HG03354 (cell line): ENCODE measurements around the gene CD44.

Experiments used
- ATAC-seq: cut with Tn5 transposase; IDR thresholded peaks from one replicate; pipeline ENCODE4 v1.9.1; 2021; ENCODE audit warnings: mild to moderate bottlenecking; ENCODE audit not compliant: unreplicated experiment, poor library complexity, severe bottlenecking

Gene CD44

DNA sequence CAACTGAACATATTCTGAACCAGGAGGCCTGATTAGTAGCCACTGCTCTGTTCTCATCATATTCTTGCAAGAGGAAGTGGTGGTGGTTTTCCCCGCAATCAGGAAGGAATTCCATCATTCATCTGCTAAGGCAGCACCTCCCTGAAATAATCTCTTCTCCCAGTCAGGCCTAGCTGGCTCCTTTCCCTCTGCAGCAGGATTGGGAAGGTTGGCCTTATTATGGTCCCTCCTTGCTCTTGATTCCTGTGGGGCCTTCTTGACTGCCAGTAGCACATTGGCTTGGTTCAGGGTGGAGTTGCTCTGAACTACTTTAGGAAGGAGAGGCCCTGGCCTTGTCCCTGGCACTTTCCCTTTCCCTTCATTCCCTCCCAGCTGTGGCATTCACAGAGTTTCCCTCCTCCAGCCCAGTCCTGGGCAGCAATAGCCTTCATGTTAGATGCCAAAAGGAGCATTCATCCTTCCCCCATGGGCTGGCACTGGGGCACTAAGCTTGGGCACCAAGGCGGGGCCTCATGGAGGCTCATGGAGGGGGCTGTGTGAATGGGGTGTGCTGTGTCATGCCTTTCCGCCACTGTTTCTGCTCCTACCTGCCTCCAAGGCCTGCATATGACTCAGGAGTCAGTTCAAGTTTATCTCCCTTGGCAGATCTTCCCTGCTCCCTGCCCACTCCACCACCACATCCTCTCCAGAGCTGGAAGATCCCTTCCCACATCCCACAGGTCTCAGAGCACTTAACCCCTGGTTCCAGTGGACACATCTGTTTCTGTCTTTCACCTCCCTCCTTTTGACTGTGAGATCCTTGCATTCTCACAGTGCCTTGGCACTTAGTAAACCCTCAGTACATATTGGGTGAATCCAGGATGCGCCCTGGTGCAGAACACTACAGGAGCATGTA, 27.6 kb upstream of the CD44 start:
- ATAC-seq = no peak

DNA sequence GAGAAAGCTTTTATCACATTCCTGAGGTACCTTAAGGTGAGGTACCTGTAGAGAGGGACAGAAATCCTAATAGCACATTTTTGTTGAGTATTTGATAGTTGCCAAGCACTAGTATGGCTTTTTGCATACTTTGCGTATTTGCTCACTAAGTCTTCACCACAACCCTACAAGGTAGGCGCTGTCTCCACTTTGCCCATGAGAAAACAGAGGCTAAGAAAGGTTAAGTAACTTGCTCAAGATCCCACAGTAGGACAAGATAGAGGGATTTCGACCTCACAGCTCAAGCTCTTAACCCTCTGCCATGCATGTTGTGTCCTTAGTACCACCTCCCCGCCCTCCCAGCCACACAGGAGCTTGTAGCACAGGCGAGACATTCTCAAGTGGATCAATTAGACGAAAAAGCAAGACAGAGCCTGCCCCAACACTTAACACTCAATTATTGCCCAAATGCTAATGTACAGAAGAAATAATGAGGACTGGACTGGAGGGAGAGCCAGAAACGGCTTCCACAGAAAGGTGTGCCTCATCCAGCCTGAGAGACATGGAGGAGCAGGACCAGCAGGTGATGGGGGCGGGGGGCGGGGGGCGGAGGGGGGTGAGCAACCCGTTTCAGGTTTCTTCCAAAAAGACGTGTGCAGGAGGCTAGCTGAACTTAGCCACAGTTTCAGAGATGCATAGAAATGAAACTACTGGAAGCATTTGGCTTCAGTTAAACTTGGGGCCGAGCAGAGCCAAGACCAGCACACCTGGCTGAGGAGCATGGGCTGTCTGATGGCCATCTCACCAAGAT, 26.7 kb upstream of the CD44 start:
- no peak for ATAC-seq

DNA sequence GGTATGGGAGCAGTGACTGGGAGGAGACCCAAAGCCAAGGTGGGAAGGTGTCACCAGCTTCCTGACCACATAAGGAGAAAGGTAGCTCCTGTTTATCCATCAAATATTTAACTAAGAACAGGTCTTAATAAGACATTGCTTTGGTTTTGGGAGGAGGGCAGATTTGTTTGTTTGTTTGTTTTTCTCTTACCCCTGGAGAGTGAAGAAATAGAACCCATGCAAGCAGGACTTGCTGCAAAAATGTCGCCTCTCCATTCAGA, 26.2 kb upstream of the CD44 start:
- no peak for ATAC-seq

DNA sequence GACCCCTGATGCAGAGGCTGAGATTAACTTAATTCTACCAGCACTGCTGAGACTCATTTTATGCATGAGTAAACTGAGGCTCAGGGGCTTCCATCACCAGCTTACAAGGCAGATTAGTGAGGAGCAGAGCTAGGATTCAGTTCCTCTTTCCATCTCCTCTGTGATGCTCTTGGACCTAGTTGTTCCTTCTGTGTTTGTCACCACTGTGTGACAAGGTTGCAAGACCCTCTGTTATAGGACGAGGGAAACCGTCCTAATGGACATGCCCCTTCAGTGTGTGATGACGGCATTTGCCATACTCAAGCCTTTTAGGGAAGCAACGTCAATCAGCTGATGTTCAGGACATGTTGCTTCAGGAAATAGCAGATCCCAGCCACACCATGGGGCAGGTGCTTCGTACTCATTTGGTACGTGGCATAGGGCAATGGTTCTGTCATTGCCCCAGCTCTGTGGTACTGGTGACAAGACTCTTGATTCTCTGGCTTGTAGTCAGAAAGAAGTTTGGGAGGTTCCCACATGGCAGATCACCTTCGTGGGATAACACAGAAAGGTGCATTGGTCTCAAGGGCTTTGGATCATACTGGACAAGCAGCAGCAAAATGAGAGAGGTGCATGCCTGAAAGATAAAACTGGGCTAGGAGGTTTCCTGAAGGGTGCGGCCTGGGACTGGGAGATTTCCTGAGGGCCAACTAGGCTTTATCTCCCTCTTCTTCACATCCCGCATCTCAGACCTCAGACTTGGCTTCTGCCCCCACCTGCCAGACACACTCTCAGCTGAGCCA, 23.9 kb upstream of the CD44 start:
- peak; percentile 50 for ATAC-seq

DNA sequence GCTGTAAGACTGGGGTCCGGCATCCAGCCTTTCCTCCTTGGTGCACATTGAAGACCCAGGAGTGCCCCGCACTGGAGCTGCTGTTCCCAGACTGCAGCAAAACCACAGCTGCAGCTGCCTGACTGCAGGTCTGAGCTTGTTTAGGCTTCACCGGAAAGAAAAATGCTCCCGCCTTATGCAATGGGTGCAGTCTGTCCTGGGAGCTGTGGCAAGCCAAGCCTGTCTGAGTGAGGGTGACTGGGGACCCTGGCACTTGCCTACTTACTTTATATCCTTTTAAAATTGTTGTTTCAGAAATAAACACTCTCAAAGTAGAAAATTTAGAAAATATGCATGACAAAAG, 23.3 kb upstream of the CD44 start:
- no peak for ATAC-seq

DNA sequence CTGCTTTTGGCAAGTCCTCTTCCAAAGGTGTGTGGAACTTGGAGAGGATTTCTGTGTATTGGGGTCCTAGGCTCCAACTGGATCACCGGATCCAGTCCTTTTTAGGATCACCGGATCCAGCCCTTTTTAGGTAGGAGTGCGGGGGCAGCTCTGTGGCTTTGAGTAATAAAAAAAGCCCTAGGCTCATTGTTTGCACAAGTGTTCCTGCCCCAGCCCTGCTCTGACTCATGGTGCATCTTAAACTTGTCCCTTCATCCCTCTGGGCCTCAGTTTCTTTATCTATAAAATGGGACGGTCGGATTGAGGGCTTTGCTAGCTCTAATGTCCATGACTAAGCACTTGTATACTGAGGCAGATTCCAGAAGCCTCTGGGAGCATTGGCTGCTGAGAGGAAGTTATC, 22.7 kb upstream of the CD44 start:
- ATAC-seq = no peak

DNA sequence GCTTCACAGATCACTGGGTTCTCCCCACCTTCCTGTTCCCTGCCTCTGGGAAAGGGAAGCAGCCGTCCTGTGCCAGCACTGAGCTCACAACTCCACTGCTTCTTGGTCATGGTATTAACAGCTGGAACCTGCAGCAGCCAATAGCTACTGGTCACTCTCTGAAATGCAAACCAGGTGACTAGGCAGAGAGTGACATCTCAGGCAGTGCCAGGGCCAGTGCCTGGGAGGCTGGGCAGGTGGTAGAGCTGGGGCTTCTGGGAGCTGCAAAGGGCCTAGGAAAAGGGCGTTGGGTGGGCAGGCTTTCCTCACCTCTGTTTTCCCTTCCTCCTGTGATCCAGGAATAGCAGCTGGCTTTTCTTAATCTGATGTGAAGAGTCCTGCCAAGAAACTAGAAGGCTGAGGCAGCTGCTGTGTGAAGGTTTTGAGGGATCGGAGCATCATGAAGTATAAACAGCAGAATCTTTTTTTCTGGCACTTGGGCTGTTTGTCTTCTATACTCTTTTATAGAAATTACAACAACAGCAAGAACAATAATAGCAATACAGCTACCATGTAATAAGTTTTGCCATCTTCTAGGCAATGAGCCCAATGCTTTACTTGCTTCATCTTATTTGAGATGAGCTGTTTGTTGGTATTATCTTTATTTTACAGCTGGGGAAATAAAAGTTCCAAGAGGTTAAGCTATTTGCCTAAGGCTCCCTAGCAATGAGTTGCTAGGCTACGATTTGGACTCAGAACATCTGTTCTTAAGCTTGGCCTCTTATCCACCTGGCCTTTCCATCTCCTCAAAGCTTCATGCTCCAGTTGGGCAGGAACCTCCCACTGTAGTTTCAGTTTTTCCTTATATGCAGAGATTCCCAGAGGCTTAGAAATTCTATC, 22.0 kb upstream of the CD44 start:
- no peak for ATAC-seq

DNA sequence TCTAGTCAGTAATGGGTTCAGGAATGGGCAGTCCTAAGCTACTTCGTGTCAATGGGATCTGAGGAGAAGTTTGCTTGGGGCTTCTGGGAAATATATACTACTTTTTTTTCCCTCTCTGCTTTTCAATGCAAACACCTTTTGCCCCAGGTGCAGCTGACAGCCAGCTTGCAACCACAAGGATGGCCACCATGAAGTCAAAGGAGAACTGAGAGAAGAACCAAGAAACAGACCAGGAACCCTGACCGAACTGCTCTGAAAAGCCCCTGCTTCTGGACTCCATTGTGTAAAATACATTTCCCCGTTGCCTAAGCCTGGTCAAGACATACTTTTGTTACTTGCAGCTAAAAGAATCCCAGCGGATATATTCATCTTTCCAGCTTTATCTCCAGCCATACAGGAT, 20.1 kb upstream of the CD44 start:
- ATAC-seq = peak; percentile 75

DNA sequence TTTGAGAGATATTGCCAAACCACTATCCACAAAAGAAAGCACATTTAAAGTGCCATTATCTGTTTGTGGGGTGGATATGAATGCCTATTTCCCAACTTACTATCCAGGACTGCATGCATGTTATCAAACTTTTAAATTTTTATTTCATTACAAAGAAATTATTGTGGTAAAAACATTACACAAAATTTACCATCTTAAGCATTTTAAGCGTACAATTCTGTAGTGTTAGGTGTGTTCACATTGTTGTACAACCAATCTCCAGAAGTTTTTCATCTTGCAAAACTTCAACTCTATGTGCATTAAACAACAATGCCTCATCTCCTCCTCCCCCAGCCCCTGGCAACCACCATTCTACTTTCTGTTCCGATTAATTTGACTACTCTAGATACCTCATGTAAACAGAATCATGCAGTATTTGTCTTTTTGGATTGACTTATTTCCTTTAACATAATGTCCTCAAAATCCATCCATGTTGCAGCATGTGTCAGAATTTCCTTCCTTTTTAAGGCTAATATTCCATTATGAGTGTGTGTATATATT, 17.6 kb upstream of the CD44 start:
- no peak for ATAC-seq

DNA sequence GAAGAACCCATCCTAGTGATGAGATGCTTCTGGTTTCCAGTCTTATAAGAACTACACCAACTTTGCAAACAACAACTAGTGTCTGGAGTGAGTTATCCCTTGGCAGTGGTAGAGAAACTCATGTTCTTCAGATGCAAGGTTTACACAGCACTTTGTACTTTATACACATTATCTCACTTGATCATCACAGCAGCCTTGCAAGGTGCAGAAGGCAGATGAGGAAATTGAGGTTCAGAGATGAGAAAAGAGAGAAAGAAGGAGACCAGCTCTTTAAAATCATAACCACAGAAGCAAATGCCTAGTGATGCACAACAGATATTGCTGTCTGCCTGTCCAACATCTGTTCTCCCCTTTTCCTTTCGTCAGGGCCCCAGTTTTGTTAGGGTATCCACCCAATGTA, 16.7 kb upstream of the CD44 start:
- ATAC-seq = no peak

DNA sequence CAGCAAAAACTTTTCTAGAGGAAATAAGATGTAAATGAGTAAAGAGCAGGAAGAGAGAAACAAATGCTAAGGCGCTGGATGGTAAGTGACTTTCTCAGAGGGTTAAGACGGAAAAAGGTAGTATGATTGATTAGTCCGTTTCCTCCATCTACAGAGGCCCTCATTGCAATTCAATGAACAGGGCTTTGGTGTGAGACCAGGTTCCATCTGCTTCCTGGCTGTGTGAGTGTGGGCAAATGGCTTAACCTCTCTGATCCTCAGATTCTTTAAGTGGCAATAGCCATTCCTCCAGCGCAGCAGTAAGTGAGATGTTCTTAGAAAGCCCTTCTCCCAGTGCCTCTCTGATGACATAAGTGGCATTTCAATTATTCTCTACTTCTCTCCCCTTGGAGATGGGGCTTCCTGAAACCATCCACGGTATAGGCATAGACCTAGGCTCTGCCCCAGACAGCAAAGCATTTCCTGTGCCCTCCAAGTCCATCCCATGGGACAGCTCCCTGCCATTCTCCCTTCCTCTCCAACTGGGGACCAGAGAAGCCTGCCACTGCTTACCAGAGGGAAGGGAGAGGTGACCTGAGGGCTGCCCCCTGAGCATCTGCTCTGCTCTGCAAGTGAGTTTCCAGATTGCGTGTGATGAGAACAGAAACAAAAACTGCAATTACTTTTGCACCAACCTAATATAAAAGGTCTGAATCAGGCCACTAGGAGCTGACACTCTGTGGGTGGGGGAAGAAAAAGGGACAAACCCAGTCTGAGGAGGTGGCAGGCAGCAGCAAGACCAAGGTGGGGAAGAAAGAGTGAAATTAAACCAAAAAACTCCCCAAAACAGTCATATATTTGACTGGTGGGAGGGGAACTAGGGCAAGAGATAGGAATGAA, 12.7 kb upstream of the CD44 start:
- ATAC-seq = peak; percentile 73

DNA sequence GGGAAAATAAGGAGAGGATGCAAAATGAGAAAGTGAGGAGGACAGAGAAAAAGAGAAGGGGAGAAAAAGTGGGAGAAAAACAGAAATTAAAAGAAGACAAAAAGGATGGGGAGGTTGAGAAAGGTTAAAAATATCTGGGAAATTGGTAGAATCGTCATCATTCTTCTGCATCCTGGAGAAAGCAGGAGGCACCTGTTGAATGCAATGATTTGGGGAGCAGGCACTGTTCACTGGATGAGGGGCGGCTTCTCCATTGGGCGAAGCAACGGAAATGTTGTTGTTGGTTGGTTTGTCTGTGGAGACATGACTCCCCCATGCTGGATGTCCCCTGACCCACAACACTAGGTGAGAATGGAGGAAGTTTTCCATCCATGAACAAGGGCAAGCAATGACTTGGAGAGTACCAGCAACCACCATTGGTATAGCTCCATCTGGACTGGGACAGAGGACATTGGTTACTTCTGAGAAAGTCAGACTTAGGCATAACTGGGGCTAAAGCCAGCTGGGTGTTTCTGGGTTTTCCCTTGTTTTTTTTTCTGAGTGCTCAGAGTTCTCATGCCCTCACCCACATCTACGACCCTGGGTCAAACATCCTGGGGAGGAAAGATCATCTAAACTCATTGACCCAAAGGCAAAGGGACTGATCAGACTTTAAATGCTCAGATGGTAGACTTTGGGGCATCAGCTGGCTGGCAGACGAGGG, 11.9 kb upstream of the CD44 start:
- peak; percentile 29 for ATAC-seq

DNA sequence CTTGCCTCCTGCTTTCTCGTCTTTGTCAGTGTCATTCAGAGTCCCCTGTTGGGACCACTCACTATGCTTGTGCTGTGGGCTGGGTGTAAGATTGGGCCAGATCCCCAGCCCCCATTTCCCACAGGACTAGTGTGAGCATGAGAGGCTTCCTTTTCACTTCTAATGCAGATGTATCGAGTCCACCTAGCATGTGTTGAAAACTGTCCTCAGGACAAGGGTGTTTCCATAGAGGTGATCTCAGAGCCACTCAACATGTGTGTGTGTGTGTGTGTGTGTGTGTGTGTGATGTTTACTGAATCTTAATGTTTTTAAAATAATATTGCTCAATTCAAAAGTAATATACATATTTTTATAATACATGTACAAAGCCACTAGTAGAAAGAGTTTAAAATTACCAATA, 11.4 kb upstream of the CD44 start:
- ATAC-seq = peak; percentile 26

DNA sequence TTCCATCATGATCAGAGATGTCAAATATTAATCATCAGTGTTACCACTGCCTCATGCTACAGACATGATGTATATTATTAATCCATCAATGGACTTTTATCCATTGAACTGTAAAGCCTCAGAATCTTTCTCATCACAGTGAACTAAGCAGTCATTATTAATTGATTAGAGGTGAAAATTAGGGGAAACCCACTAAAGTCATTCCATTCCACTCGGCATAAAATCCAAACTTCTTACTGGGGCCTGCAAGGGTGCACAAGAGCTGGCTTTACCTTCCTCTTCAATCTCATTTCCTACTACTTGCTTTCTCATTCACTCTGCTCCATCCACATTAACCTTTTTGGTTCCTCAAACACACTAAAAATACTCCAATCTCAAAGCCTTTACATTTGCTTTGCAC, 7.9 kb upstream of the CD44 start:
- ATAC-seq = no peak

DNA sequence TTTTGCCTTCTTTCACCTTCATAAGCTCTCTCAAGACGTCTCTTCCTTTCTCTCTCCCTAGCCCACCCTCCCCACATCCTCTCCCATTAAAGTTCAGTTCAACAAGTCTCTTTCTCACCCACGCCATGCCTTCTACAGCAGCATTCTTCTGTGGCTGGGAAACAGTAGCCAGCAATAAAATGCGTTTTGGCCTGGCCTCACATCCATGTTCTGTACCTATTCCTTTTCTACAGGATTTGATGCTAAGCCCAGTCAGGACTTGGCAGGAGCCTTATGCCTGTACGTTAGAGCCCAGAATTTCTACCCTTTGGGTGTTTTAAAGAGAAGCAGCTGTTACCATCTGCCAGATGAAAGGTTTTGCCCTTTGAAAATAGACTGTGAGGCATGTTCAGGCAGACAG, 7.1 kb upstream of the CD44 start:
- no peak for ATAC-seq

DNA sequence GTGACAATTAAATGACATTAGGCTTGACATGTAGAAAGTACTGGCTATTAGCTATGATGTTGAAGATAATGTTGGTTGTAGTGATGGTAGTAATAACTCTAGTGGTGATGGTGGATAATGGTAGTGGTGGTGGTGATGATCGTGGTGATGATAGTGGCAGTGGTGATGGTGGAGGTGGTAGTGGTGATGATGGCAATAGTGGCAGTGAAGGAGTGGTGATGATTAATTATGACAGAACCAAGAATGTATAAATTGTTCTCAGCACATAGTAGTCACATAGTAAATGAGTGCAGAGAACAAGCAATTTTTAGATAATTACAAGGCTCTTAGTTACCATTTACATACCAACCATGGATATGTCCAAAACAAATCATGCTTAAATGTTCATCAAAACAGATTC, 5.3 kb upstream of the CD44 start:
- ATAC-seq = no peak

DNA sequence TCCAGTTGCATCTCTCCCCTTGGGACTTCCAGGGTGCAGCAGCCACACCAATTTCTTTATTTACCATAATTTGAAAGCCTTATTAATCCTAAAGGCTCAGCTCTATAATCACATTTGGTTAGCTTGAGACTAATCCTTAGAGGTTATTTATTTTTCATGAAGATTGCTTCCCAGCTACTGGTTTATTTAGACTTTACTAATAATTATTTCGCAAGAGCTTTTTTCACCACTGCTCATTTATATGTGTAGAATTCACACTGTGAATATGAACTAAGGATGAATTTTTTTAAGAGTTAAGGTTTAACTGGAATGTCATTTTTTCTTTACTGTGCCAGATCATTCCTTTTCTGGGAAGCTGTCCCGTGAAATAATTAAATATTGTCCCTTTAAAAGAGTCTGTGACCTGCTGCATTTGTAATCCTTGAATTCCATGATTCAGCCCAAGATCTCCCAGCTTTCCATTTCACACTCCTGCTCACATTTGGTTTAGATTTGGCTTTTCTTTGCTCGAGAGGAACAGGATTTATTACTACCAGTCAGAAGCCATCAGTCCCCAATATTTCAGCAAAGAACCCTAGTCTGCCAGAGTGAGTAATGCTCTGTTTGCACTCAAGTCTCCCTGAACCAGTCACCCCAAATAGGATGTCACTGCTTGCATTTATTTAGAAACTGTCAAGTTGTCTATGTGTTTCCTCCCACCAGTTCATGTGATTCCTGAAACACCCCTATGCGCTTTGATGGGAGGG, 4.4 kb upstream of the CD44 start:
- ATAC-seq = no peak
